Right atrium auricular region (tissue), 2 donors: Measurements from ENCODE around the gene LRRC4B. TPM values are rescaled to one million over a fixed set of nuclear protein-coding genes. Genes with fewer than 3 reads are reported as not detected.
"Not testable (repeated sequence)": the region's sequence is repeated elsewhere in the genome, so short reads cannot be mapped to it uniquely, and the experiment has no call there.

ENCODE experiments used
- DNase-seq: peaks from one replicate; pipeline ENCODE4 v3.0.0-alpha.2; 2019; ENCODE audit warnings: low spot score
- H3K27ac ChIP-seq, 2 donors: fragments of 200-600 bp; sonication (generic); 1 replicate in 1 of 2; 2 replicates in 1 of 2; pipeline ENCODE4 v1.5.1; 2016 to 2019
- H3K27me3 ChIP-seq, 2 donors: fragments of 200-600 bp; sonication (generic); one replicate each; pipeline versions ENCODE4 v1.5.1 to v1.6.0; 2017 to 2019
- H3K36me3 ChIP-seq: fragments of 200-600 bp; sonication (generic); one replicate; pipeline ENCODE4 v1.5.1; 2016
- H3K4me1 ChIP-seq, 2 donors: fragments of 200-600 bp; sonication (generic); one replicate each; pipeline versions ENCODE4 v1.5.1 to v1.6.0; 2017 to 2019
- H3K4me3 ChIP-seq, 2 donors: fragments of 200-600 bp; sonication (generic); 1 replicate in 1 of 2; 2 replicates in 1 of 2; pipeline ENCODE4 v1.5.1; 2017 to 2019; ENCODE audit warnings: mild to moderate bottlenecking in 1 of 2, moderate library complexity in 1 of 2
- H3K9me3 ChIP-seq, 2 donors: fragments of 200-600 bp; sonication (generic); one replicate each; pipeline ENCODE4 v1.5.1; 2019
- total RNA-seq, 2 donors: library from RNA; depleted of rRNA; stranded (reverse); fragments of >200 nt; gene quantifications; one replicate each; pipeline ENCODE4 v1.1.0, GENCODE V29; 2016
- TF ChIP-seq, protein P1 (sequence below), 2 donors: fragments of 200-600 bp; sonication (generic); IDR thresholded peaks; one replicate each; pipeline ENCODE4 v1.5.1; 2019; ENCODE audit warnings: antibody characterized with exemption in 2 of 2

Gene LRRC4B
- total RNA-seq, 2 donors from 2014 or later, result 1.6 to 2.0 TPM

DNA sequence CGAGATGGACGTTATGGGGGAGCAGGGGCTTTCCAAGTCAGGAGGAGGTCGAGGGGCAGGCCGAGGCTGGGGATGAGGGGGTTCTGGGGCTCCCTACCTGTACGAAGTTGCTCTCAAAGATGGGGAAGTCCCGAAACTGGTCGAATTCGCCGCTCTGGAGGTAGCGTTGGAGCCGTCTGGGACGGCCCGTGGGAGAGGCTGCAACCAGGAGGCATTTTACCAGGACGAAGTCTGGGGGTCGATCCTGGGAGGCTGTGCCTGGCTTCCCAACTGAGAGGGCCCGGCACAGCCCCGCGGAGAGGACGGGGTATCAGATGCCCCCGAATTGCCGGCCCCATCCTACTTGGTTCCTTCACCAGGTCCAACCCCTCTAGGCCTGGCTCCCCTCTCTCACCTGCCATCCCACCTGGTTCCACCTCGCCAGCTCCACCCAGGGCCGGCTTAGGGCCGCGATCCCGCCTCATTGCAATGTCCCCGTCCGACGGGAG is 92.5 kb downstream of the LRRC4B start:
- H3K4me3 ChIP-seq, result peak overlapping the region; percentile 92
- peaks cover 3 to 25% of the 10 kb centered on the region in 2 donors for H3K4me1 ChIP-seq
- DNase-seq, result no peak
- H3K36me3 ChIP-seq, result peaks cover 30% of the 10 kb centered on the region
- H3K27ac ChIP-seq, result peak overlapping the region; percentile 76 to 80
- H3K27me3 ChIP-seq, result no peaks in the 10 kb centered on the region
- H3K9me3 ChIP-seq, result no peaks in the 10 kb centered on the region
- TF ChIP-seq, protein P1, sequence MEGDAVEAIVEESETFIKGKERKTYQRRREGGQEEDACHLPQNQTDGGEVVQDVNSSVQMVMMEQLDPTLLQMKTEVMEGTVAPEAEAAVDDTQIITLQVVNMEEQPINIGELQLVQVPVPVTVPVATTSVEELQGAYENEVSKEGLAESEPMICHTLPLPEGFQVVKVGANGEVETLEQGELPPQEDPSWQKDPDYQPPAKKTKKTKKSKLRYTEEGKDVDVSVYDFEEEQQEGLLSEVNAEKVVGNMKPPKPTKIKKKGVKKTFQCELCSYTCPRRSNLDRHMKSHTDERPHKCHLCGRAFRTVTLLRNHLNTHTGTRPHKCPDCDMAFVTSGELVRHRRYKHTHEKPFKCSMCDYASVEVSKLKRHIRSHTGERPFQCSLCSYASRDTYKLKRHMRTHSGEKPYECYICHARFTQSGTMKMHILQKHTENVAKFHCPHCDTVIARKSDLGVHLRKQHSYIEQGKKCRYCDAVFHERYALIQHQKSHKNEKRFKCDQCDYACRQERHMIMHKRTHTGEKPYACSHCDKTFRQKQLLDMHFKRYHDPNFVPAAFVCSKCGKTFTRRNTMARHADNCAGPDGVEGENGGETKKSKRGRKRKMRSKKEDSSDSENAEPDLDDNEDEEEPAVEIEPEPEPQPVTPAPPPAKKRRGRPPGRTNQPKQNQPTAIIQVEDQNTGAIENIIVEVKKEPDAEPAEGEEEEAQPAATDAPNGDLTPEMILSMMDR (IDR thresholded peaks at IDR 0.05), result no peak

DNA sequence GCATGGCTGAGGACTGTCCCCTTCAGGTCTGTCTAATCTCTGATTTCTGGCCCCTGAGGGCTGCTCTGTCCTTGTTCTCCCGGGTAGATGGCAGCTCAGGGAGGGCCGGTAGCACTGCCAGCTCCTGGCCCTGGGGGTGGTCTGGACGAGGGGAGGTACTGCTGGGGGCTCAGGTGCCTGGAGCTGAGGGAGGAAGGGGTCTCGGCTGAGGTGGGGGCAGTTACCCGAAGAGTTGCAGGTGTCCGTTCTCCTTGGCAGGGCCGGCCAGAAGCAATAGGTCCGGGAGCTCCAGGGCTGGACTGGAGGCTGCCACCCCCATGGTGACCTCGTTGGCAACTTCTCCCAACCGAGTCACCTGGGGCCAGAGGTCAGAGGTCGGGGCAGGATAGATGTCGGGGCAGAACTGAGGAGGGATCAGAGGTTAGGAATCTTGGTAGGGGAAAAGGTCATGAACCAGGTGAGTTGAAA is 93.1 kb downstream of the LRRC4B start:
- Histone ChIP-seq H3K27me3 (no peaks in the 10 kb centered on the region), H3K36me3 (peaks cover 24% of the 10 kb centered on the region), H3K27ac (no peak overlapping the region), H3K4me3 (no peak overlapping the region), H3K9me3 (no peaks in the 10 kb centered on the region), H3K4me1 (peaks cover 3 to 25% of the 10 kb centered on the region in 2 donors)
- TF ChIP-seq, protein P1 (IDR thresholded peaks at IDR 0.05), result no peak
- no peak for DNase-seq

DNA sequence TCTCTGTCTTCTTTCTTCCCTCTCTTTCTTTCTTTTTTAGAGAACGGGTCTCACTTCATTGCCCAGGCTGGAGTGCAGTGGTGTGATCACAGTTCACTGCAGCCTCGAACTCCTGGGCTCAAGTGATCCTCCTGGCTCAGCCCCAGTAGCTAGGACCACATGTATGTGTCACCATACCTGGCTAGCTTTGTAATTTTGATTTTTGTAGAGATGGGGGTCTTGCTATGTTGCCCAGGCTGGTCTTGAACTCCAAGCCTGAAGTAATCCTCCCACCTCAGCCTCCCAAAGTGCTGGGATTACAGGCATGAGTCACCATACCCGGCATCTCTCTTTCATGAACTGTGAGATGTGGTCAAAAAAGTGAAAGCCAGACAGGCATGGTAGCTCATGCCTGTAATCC is 94.9 kb downstream of the LRRC4B start:
- not testable (repeated sequence) for H3K36me3 ChIP-seq, H3K27ac ChIP-seq, H3K27me3 ChIP-seq, H3K4me3 ChIP-seq, DNase-seq, H3K9me3 ChIP-seq
- peaks cover 3 to 17% of the 10 kb centered on the region in 2 donors for H3K4me1 ChIP-seq

DNA sequence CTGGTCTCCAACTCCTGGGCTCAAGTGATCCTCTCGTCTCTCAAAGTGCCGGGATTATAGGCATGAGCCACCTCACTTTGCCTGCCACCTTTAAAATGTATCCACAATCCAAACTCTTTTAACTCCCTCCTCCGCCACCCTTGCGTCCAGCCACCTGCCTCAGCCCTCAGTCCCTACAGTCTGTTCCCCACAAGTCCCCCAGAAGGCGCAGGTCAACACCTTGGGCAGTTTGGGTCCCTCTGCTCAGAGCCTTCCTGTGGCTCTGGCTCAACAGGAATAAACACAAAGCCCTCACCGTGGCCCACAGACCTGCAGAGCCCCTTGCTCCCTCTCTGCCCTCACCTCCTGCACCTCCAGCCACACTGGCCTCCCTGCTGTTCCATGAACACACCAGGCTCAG is 99.4 kb downstream of the LRRC4B start:
- H3K27ac ChIP-seq, result no peak overlapping the region

DNA sequence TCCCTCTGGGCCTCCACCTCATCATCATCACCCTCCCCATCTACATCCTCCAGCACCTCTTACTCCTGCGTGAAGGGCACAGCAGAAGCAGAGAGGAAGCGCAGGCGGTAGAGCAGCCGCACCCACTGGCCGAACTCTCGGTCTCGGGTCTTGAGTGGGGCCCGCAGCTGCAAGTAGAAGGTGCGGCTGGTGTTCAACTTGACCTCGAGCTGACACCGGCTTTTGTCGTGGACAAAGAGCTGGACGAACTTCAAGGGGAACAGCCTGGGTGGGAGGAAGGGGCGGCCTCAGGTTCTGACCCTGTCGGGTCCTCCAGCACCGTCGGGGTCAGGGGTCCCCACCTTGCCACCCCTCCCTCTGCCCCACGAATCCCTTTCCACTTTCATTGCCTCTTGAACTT is 100.7 kb downstream of the LRRC4B start:
- TF ChIP-seq, protein P1 (IDR thresholded peaks at IDR 0.05), result no peak
- no peaks in the 10 kb centered on the region for H3K27me3 ChIP-seq
- no peaks in the 10 kb centered on the region for H3K9me3 ChIP-seq
- no peak overlapping the region for H3K4me3 ChIP-seq
- H3K4me1 ChIP-seq, result no peaks in the 10 kb centered on the region
- DNase-seq, result no peak
- H3K36me3 ChIP-seq, result no peaks in the 10 kb centered on the region
- H3K27ac ChIP-seq, result no peak overlapping the region

More for the DNA sequence above, 99.4 kb downstream of the LRRC4B start:
- Histone ChIP-seq H3K27me3 (no peaks in the 10 kb centered on the region), H3K4me1 (no peaks in the 10 kb centered on the region), H3K36me3 (no peaks in the 10 kb centered on the region), H3K9me3 (no peaks in the 10 kb centered on the region), H3K4me3 (no peak overlapping the region)
- TF ChIP-seq, protein P1 (IDR thresholded peaks at IDR 0.05), result no peak
- DNase-seq, result no peak

Other genes with a start within 250 kb of the LRRC4B start
- 1 to 10 TPM; 1.4 to 2.0 TPM for gene KCNC3, start 239.1 kb downstream of the LRRC4B start, total RNA-seq
- under 1 TPM in 1 of 2 donors, not detected in 1; 0.31 TPM for gene NAPSA, start 202.8 kb downstream of the LRRC4B start, total RNA-seq
- gene NR1H2, start 192.0 kb downstream of the LRRC4B start, total RNA-seq, result 100 to 1,000 TPM in 1 of 2 donors, 10 to 100 TPM in 1; 97.0 to 121 TPM
- gene POLD1, start 184.1 kb downstream of the LRRC4B start, total RNA-seq, result 1 to 10 TPM; 5.9 to 10.0 TPM
- not detected for gene SPIB, start 149.5 kb downstream of the LRRC4B start, total RNA-seq
- gene MYBPC2, start 135.5 kb downstream of the LRRC4B start, total RNA-seq, result not detected
- 100 to 1,000 TPM in 1 of 2 donors, 10 to 100 TPM in 1; 94.9 to 112 TPM for gene EMC10, start 91.9 kb downstream of the LRRC4B start, total RNA-seq
- 1 to 10 TPM; 1.4 to 2.3 TPM for gene GARIN5A, start 91.6 kb downstream of the LRRC4B start, total RNA-seq
- gene JOSD2, start 57.2 kb downstream of the LRRC4B start, total RNA-seq, result 10 to 100 TPM; 26.6 to 38.2 TPM
- gene ASPDH, start 54.5 kb downstream of the LRRC4B start, total RNA-seq, result not detected
- under 1 TPM; 0.19 to 0.59 TPM for gene SYT3, start 71.4 kb upstream of the LRRC4B start, total RNA-seq
- gene C19orf81, start 81.0 kb upstream of the LRRC4B start, total RNA-seq, result 1 to 10 TPM in 1 of 2 donors, not detected in 1; 4.6 TPM
- gene SHANK1, start 151.4 kb upstream of the LRRC4B start, total RNA-seq, result 1 to 10 TPM in 1 of 2 donors, under 1 TPM in 1; 0.56 to 1.8 TPM
- gene CLEC11A, start 154.9 kb upstream of the LRRC4B start, total RNA-seq, result 10 to 100 TPM; 10.3 to 13.8 TPM
- not detected for gene GPR32, start 202.0 kb upstream of the LRRC4B start, total RNA-seq
- gene ACP4, start 222.0 kb upstream of the LRRC4B start, total RNA-seq, result not detected